ENCODE data around the gene KIAA1671.

Gene KIAA1671

GRCh38 chr22:25025491-25026400, 73.2 kb downstream of the KIAA1671 start:
- peaks cover 7% of the 10 kb centered on the region for H3K27me3 Mint-ChIP-seq
- no peak overlapping the region for H3K4me3 Mint-ChIP-seq
- H3K27ac Mint-ChIP-seq: no peak overlapping the region
- H3K9me3 Mint-ChIP-seq: no peaks in the 10 kb centered on the region
- DNase-seq: no peak
- H3K36me3 Mint-ChIP-seq (ENCODE audit: low read depth): no peaks in the 10 kb centered on the region
- peaks cover 14% of the 10 kb centered on the region for H3K4me1 Mint-ChIP-seq (ENCODE audit: low read depth)

- H3K27me3 Mint-ChIP-seq: no peaks in the 10 kb centered on the region
- no peaks in the 10 kb centered on the region for H3K36me3 Mint-ChIP-seq (ENCODE audit: low read depth)
- no peak overlapping the region for H3K27ac Mint-ChIP-seq
- no peaks in the 10 kb centered on the region for H3K9me3 Mint-ChIP-seq
- peaks cover 14% of the 10 kb centered on the region for H3K4me1 Mint-ChIP-seq (ENCODE audit: low read depth)
- no peak for DNase-seq
- H3K4me3 Mint-ChIP-seq: no peak overlapping the region
Measured at GRCh38 chr22:25027043-25027906, 74.8 kb downstream of the KIAA1671 start.

- no peak overlapping the region for H3K4me3 Mint-ChIP-seq
- no peak for DNase-seq
- no peaks in the 10 kb centered on the region for H3K36me3 Mint-ChIP-seq (ENCODE audit: low read depth)
- H3K27me3 Mint-ChIP-seq: no peaks in the 10 kb centered on the region
- no peaks in the 10 kb centered on the region for H3K9me3 Mint-ChIP-seq
- no peak overlapping the region for H3K27ac Mint-ChIP-seq
- peaks cover 14% of the 10 kb centered on the region for H3K4me1 Mint-ChIP-seq (ENCODE audit: low read depth)
Measured at GRCh38 chr22:25027959-25028840, 75.7 kb downstream of the KIAA1671 start.

GRCh38 chr22:25028841-25029141, 76.3 kb downstream of the KIAA1671 start:
- H3K9me3 Mint-ChIP-seq: no peaks in the 10 kb centered on the region
- no peaks in the 10 kb centered on the region for H3K27me3 Mint-ChIP-seq
- H3K27ac Mint-ChIP-seq: no peak overlapping the region
- no peak for DNase-seq
- H3K4me3 Mint-ChIP-seq: no peak overlapping the region
- H3K4me1 Mint-ChIP-seq (ENCODE audit: low read depth): peaks cover 14% of the 10 kb centered on the region
- H3K36me3 Mint-ChIP-seq (ENCODE audit: low read depth): no peaks in the 10 kb centered on the region

- Mint-ChIP-seq H3K4me3 (no peak overlapping the region), H3K36me3 (ENCODE audit: low read depth) (no peaks in the 10 kb centered on the region), H3K27ac (no peak overlapping the region), H3K27me3 (no peaks in the 10 kb centered on the region), H3K4me1 (ENCODE audit: low read depth) (peaks cover 14% of the 10 kb centered on the region), H3K9me3 (no peaks in the 10 kb centered on the region)
- DNase-seq: no peak
Measured at GRCh38 chr22:25029181-25029580, 76.7 kb downstream of the KIAA1671 start.

- no peak overlapping the region for H3K27ac Mint-ChIP-seq
- H3K4me3 Mint-ChIP-seq: no peak overlapping the region
- no peaks in the 10 kb centered on the region for H3K9me3 Mint-ChIP-seq
- H3K36me3 Mint-ChIP-seq (ENCODE audit: low read depth): no peaks in the 10 kb centered on the region
- no peak for DNase-seq
- peaks cover 2% of the 10 kb centered on the region for H3K27me3 Mint-ChIP-seq
- peaks cover 14% of the 10 kb centered on the region for H3K4me1 Mint-ChIP-seq (ENCODE audit: low read depth)
Measured at GRCh38 chr22:25030636-25031035, 78.1 kb downstream of the KIAA1671 start.

GRCh38 chr22:25032066-25032465, 79.5 kb downstream of the KIAA1671 start:
- H3K4me3 Mint-ChIP-seq: no peak overlapping the region
- H3K27me3 Mint-ChIP-seq: peaks cover 2% of the 10 kb centered on the region
- H3K4me1 Mint-ChIP-seq (ENCODE audit: low read depth): peaks cover 3% of the 10 kb centered on the region
- H3K36me3 Mint-ChIP-seq (ENCODE audit: low read depth): no peaks in the 10 kb centered on the region
- DNase-seq: no peak
- no peaks in the 10 kb centered on the region for H3K9me3 Mint-ChIP-seq
- no peak overlapping the region for H3K27ac Mint-ChIP-seq

- H3K36me3 Mint-ChIP-seq (ENCODE audit: low read depth): no peaks in the 10 kb centered on the region
- DNase-seq: no peak
Measured at GRCh38 chr22:25035715-25036114, 83.2 kb downstream of the KIAA1671 start.

GRCh38 chr22:25038239-25038638, 85.7 kb downstream of the KIAA1671 start:
- no peak overlapping the region for H3K4me3 Mint-ChIP-seq
- no peak for DNase-seq
- no peaks in the 10 kb centered on the region for H3K36me3 Mint-ChIP-seq (ENCODE audit: low read depth)
- no peaks in the 10 kb centered on the region for H3K4me1 Mint-ChIP-seq (ENCODE audit: low read depth)
- no peaks in the 10 kb centered on the region for H3K9me3 Mint-ChIP-seq
- no peak overlapping the region for H3K27ac Mint-ChIP-seq
- H3K27me3 Mint-ChIP-seq: peaks cover 2% of the 10 kb centered on the region

More at GRCh38 chr22:25035715-25036114, 83.2 kb downstream of the KIAA1671 start:
- Mint-ChIP-seq H3K4me1 (ENCODE audit: low read depth) (no peaks in the 10 kb centered on the region), H3K27ac (no peak overlapping the region), H3K27me3 (peaks cover 2% of the 10 kb centered on the region), H3K9me3 (no peaks in the 10 kb centered on the region), H3K4me3 (no peak overlapping the region)

GRCh38 chr22:25038771-25039170, 86.3 kb downstream of the KIAA1671 start:
- H3K27me3 Mint-ChIP-seq: peaks cover 2% of the 10 kb centered on the region
- no peaks in the 10 kb centered on the region for H3K36me3 Mint-ChIP-seq (ENCODE audit: low read depth)
- H3K4me3 Mint-ChIP-seq: no peak overlapping the region
- no peaks in the 10 kb centered on the region for H3K4me1 Mint-ChIP-seq (ENCODE audit: low read depth)
- no peaks in the 10 kb centered on the region for H3K9me3 Mint-ChIP-seq
- DNase-seq: no peak
- H3K27ac Mint-ChIP-seq: no peak overlapping the region

GRCh38 chr22:25039255-25039654, 86.7 kb downstream of the KIAA1671 start:
- no peaks in the 10 kb centered on the region for H3K9me3 Mint-ChIP-seq
- H3K4me3 Mint-ChIP-seq: no peak overlapping the region
- no peak overlapping the region for H3K27ac Mint-ChIP-seq
- H3K4me1 Mint-ChIP-seq (ENCODE audit: low read depth): no peaks in the 10 kb centered on the region
- peaks cover 2% of the 10 kb centered on the region for H3K27me3 Mint-ChIP-seq
- no peaks in the 10 kb centered on the region for H3K36me3 Mint-ChIP-seq (ENCODE audit: low read depth)
- no peak for DNase-seq

- H3K27me3 Mint-ChIP-seq: no peaks in the 10 kb centered on the region
- H3K36me3 Mint-ChIP-seq (ENCODE audit: low read depth): no peaks in the 10 kb centered on the region
- DNase-seq: no peak
- no peak overlapping the region for H3K27ac Mint-ChIP-seq
- H3K4me3 Mint-ChIP-seq: no peak overlapping the region
- H3K9me3 Mint-ChIP-seq: no peaks in the 10 kb centered on the region
- H3K4me1 Mint-ChIP-seq (ENCODE audit: low read depth): no peaks in the 10 kb centered on the region
Measured at GRCh38 chr22:25039754-25040153, 87.2 kb downstream of the KIAA1671 start.

- H3K4me1 Mint-ChIP-seq (ENCODE audit: low read depth): no peaks in the 10 kb centered on the region
Measured at GRCh38 chr22:25045159-25045558, 92.6 kb downstream of the KIAA1671 start.

GRCh38 chr22:25048071-25048470, 95.6 kb downstream of the KIAA1671 start:
- H3K9me3 Mint-ChIP-seq: peaks cover 10% of the 10 kb centered on the region
- H3K27ac Mint-ChIP-seq: no peak overlapping the region
- H3K4me3 Mint-ChIP-seq: no peak overlapping the region
- DNase-seq: no peak
- no peaks in the 10 kb centered on the region for H3K36me3 Mint-ChIP-seq (ENCODE audit: low read depth)
- peaks cover 7% of the 10 kb centered on the region for H3K27me3 Mint-ChIP-seq
- peaks cover under 1% of the 10 kb centered on the region for H3K4me1 Mint-ChIP-seq (ENCODE audit: low read depth)

More at GRCh38 chr22:25045159-25045558, 92.6 kb downstream of the KIAA1671 start:
- Mint-ChIP-seq H3K9me3 (no peaks in the 10 kb centered on the region), H3K27me3 (peaks cover 7% of the 10 kb centered on the region), H3K36me3 (ENCODE audit: low read depth) (no peaks in the 10 kb centered on the region), H3K4me3 (no peak overlapping the region), H3K27ac (no peak overlapping the region)
- no peak for DNase-seq
